ENCODE results near the gene TKT. TPM values are rescaled to one million over a fixed set of nuclear protein-coding genes. Genes with fewer than 3 reads are reported as not detected.
A peak's percentile ranks its signal among the peaks of the same experiment; 100 is the strongest.
"Not testable (repeated sequence)": the region's sequence is repeated elsewhere in the genome, so short reads cannot be mapped to it uniquely, and the experiment has no call there.

The TKT gene
- total RNA-seq, 1 donor from 2014 or later = 154 TPM

- Mint-ChIP-seq H3K27me3 (no peaks in the 10 kb centered on the region), H3K4me1 (peaks cover 52% of the 10 kb centered on the region), H3K4me3 (peak overlapping the region; percentile 90), H3K27ac (peak overlapping the region; percentile 73), H3K36me3 (ENCODE audit: low read depth) (no peaks in the 10 kb centered on the region), H3K9me3 (no peaks in the 10 kb centered on the region)
- ATAC-seq (ENCODE audit: low read depth) (peak; percentile 21), DNase-seq (peak; percentile 34)
- ChIA-PET CTCF (interaction anchor here (0.9 kb wide), 1 partner anchor 140 kb away, joined by 3 read pairs; no protein-coding TSS in a partner anchor), POLR2A (interaction anchor here (0.5 to 1.6 kb wide), 4 partner anchors 9 to 92 kb away, joined by 3 to 12 read pairs (median 5); no protein-coding TSS in a partner anchor)
- no peak for TF ChIP-seq CTCF (IDR thresholded peaks at IDR 0.05)
- intact Hi-C loops (cut with micrococcal nuclease) = loop anchor here (1.0 to 5.0 kb wide), 3 partner anchors 37 to 124 kb away; partner anchors contain the start of gene RFT1
These were observed 1.1 kb downstream of the TKT start for GRCh38 chr3:53254509-53255422.

GRCh38 chr3:53253707-53254508, 1.9 kb downstream of the TKT start:
- POLR2A ChIA-PET = interaction anchor here (0.6 to 1.6 kb wide), 3 partner anchors 15 to 91 kb away, joined by 3 to 6 read pairs (median 4); no protein-coding TSS in a partner anchor
- DNase-seq (no peak), ATAC-seq (ENCODE audit: low read depth) (no peak)
- Mint-ChIP-seq H3K9me3 (no peaks in the 10 kb centered on the region), H3K27ac (peak overlapping the region; percentile 73), H3K27me3 (no peaks in the 10 kb centered on the region), H3K4me3 (peak overlapping the region; percentile 90), H3K4me1 (peaks cover 60% of the 10 kb centered on the region), H3K36me3 (ENCODE audit: low read depth) (no peaks in the 10 kb centered on the region)
- CTCF ChIA-PET = interaction anchor here (0.9 kb wide), 1 partner anchor 140 kb away, joined by 3 read pairs; no protein-coding TSS in a partner anchor
- no peak for TF ChIP-seq CTCF (IDR thresholded peaks at IDR 0.05)
- intact Hi-C loops (cut with micrococcal nuclease) = loop anchor here (2.0 to 5.0 kb wide), 2 partner anchors 37 to 91 kb away; no protein-coding TSS in a partner anchor

- intact Hi-C loops (cut with micrococcal nuclease) = loop anchor here (5.0 kb wide), 1 partner anchor 36 kb away; no protein-coding TSS in a partner anchor
- H3K27me3 Mint-ChIP-seq; DNase-seq; ATAC-seq (ENCODE audit: low read depth); CTCF ChIA-PET; H3K36me3 Mint-ChIP-seq (ENCODE audit: low read depth); H3K9me3 Mint-ChIP-seq: not testable (repeated sequence)
- H3K27ac Mint-ChIP-seq = peak overlapping the region; percentile 78
- peak overlapping the region; percentile 35 for H3K4me3 Mint-ChIP-seq
- peaks cover 69% of the 10 kb centered on the region for H3K4me1 Mint-ChIP-seq
- POLR2A ChIA-PET = interaction anchor here (0.6 kb wide), 1 partner anchor 110 kb away, joined by 3 read pairs; no protein-coding TSS in a partner anchor
These were observed 2.9 kb downstream of the TKT start for GRCh38 chr3:53252947-53253322.

- POLR2A ChIA-PET = interaction anchor here (0.6 kb wide), 1 partner anchor 109 kb away, joined by 3 read pairs; no protein-coding TSS in a partner anchor
- DNase-seq (no peak), ATAC-seq (ENCODE audit: low read depth) (no peak)
- Mint-ChIP-seq H3K4me3 (peak overlapping the region; percentile 35), H3K27ac (peak overlapping the region; percentile 57), H3K9me3 (no peaks in the 10 kb centered on the region), H3K4me1 (peaks cover 73% of the 10 kb centered on the region), H3K36me3 (ENCODE audit: low read depth) (no peaks in the 10 kb centered on the region), H3K27me3 (no peaks in the 10 kb centered on the region)
- no peak for TF ChIP-seq CTCF (IDR thresholded peaks at IDR 0.05)
- CTCF ChIA-PET = interaction anchor here (1.4 kb wide), 1 partner anchor 88 kb away, joined by 3 read pairs; no protein-coding TSS in a partner anchor
- intact Hi-C loops (cut with micrococcal nuclease) = loop anchor here (5.0 kb wide), 1 partner anchor 35 kb away; no protein-coding TSS in a partner anchor
These were observed 3.5 kb downstream of the TKT start for GRCh38 chr3:53252096-53252946.
